Measurements from ENCODE around the gene MAEL. TPM values are rescaled to one million over a fixed set of nuclear protein-coding genes. Genes with fewer than 3 reads are reported as not detected.
A peak's percentile ranks its signal among the peaks of the same experiment; 100 is the strongest.

Gene MAEL
- total RNA-seq, 1 experiment from 2014 or later, result 0.26 TPM

- TF ChIP-seq AR (CRISPR knock-in tag; IDR thresholded peaks at IDR 0.05) (no peak), JUN (CRISPR knock-in tag; IDR thresholded peaks at IDR 0.05) (no peak)
These were observed 40.2 kb upstream of the MAEL start (continued) for GRCh38 chr1:166948856-166949350.

- TF ChIP-seq ZNF232 (CRISPR knock-in tag; IDR thresholded peaks at IDR 0.05) (no peak), USF1 (CRISPR knock-in tag; IDR thresholded peaks at IDR 0.05) (no peak), CBFB (CRISPR knock-in tag; IDR thresholded peaks at IDR 0.05; ENCODE audit: low read depth) (no peak), HMGXB4 (CRISPR knock-in tag; IDR thresholded peaks at IDR 0.05) (no peak), SMAD4 (CRISPR knock-in tag; IDR thresholded peaks at IDR 0.05) (no peak), PRDM15 (CRISPR knock-in tag; IDR thresholded peaks at IDR 0.05) (no peak), PREB (CRISPR knock-in tag; IDR thresholded peaks at IDR 0.05; ENCODE audit: borderline replicate concordance) (no peak), ZNF423 (CRISPR knock-in tag; IDR thresholded peaks at IDR 0.05) (no peak), CREM (CRISPR knock-in tag; IDR thresholded peaks at IDR 0.05) (no peak), NFYB (CRISPR knock-in tag; conservative IDR thresholded peaks at IDR 0.05; ENCODE audit: low read depth) (no peak)
- Mint-ChIP-seq H3K4me1 (peaks cover 36% of the 10 kb centered on the region), H3K9me3 (no peaks in the 10 kb centered on the region), H3K4me3 (no peak overlapping the region), H3K27ac (no peak overlapping the region), H3K36me3 (no peaks in the 10 kb centered on the region), H3K27me3 (ENCODE audit: low read depth) (peaks cover 51% of the 10 kb centered on the region)
- ATAC-seq (peak; percentile 38; the same call in 1 of the 2 replicates), DNase-seq (ENCODE audit: low spot score) (peak; percentile 16)
- ChIA-PET POLR2A (interaction anchor here (0.6 kb wide), 1 partner anchor 1070 kb away, joined by 3 read pairs; no protein-coding TSS in a partner anchor), CTCF (no interaction called here)
These were observed 38.9 kb upstream of the MAEL start for GRCh38 chr1:166950156-166950555.

- ATAC-seq (no peak), DNase-seq (ENCODE audit: low spot score) (no peak)
- H3K9me3 Mint-ChIP-seq, result no peaks in the 10 kb centered on the region
- no peak overlapping the region for H3K4me3 Mint-ChIP-seq
- CTCF ChIA-PET, result no interaction called here
- peaks cover 32% of the 10 kb centered on the region for H3K4me1 Mint-ChIP-seq
- H3K27me3 Mint-ChIP-seq (ENCODE audit: low read depth), result peaks cover 42% of the 10 kb centered on the region
- no peak overlapping the region for H3K27ac Mint-ChIP-seq
- no peaks in the 10 kb centered on the region for H3K36me3 Mint-ChIP-seq
- POLR2A ChIA-PET, result no interaction called here
- TF ChIP-seq FOXK1 (CRISPR knock-in tag; IDR thresholded peaks at IDR 0.05), result no peak
- no peak for TF ChIP-seq CREM (CRISPR knock-in tag; IDR thresholded peaks at IDR 0.05)
- no peak for TF ChIP-seq SP1 (CRISPR knock-in tag; conservative IDR thresholded peaks at IDR 0.05)
- TF ChIP-seq ARID4B (CRISPR knock-in tag; IDR thresholded peaks at IDR 0.05; ENCODE audit: borderline replicate concordance), result no peak
- no peak for TF ChIP-seq ZNF425 (CRISPR knock-in tag; conservative IDR thresholded peaks at IDR 0.05)
These were observed 38.0 kb upstream of the MAEL start for GRCh38 chr1:166951050-166951449.
